Psoas muscle (tissue), 8 donors: ENCODE measurements around the gene HMCN2. TPM values are rescaled to one million over a fixed set of nuclear protein-coding genes. Genes with fewer than 3 reads are reported as not detected.

Experiments
- ATAC-seq, 4 donors: fragments of 200-7000 bp; cut with Tn5 transposase; one replicate each; pipeline ENCODE4 v1.9.1; 2020; ENCODE audit warnings: moderate library complexity in 3 of 4, mild to moderate bottlenecking in 2 of 4
- DNase-seq, 2 donors: peaks; one replicate each; pipeline ENCODE4 v3.0.0-alpha.2; 2020
- H3K27ac ChIP-seq: fragments of 200-600 bp; one replicate; pipeline ENCODE4 v1.8.0; 2022
- H3K27me3 ChIP-seq, 3 donors: fragments of 200-600 bp in 1 of 3; one replicate each; pipeline versions ENCODE4 v1.6.1 to v1.8.0; 2013 to 2022; ENCODE audit warnings: low read length in 2 of 3, mild to moderate bottlenecking in 2 of 3, moderate library complexity in 1 of 3; ENCODE audit not compliant: insufficient read depth in 3 of 3
- H3K36me3 ChIP-seq, 2 donors: fragments of 200-600 bp in 1 of 2; one replicate each; pipeline versions ENCODE4 v1.6.1 to v1.8.0; 2013 to 2022; ENCODE audit warnings: low read depth in 1 of 2, mild to moderate bottlenecking in 1 of 2, moderate library complexity in 1 of 2; ENCODE audit not compliant: insufficient read depth in 1 of 2
- H3K4me1 ChIP-seq: fragments of 200-600 bp; one replicate; pipeline ENCODE4 v1.8.0; 2022
- H3K4me3 ChIP-seq: fragments of 200-600 bp; one replicate; pipeline ENCODE4 v1.8.0; 2022; ENCODE audit warnings: mild to moderate bottlenecking
- H3K9me3 ChIP-seq: fragments of 200-600 bp; one replicate; pipeline ENCODE4 v1.8.0; 2022
- WGBS, 3 donors: extraction: QIAGEN DNeasy Blood & Tissue Kit; methylation state at CpG; one replicate each; pipeline versions ENCODE4 v1.1.6 to v1.1.7; 2013; 5-methylcytosine and 5-hydroxymethylcytosine counted together
- intact Hi-C, 2 donors: fragments of 100-400 bp; cut with DNase I; formaldehyde crosslinking; loops; one replicate each; pipeline versions ENCODE4 v1.11.0 to v1.14.2; 2022
- polyA plus RNA-seq, 3 donors: library from polyadenylated mRNA; stranded (reverse); fragments of 200-250 nt; gene quantifications; one replicate each; pipeline ENCODE4 v1.2.3, GENCODE V29; 2013
- total RNA-seq, 4 donors: library from RNA; stranded (reverse); fragmentation: NEBNext Ultra II Directional in 2 of 4; extraction: Animal tissue kit (Norgen Biotek cat#: 25700) in 2 of 4; gene quantifications; one replicate each; pipeline versions ENCODE4 v1.2.1 to v1.2.4, GENCODE V29; 2021 to 2023
- TF ChIP-seq, protein P1 (sequence below): fragments of 200-600 bp; IDR thresholded peaks from one replicate; pipeline ENCODE4 v1.8.0; 2022; ENCODE audit warnings: antibody characterized with exemption
- donor health status: healthy with polysubstance abuse.
- donor health status: DM: no; HTN: no; CAD: no; lungs with moderate emphysema.
- donor health status: Bipolar disorder and iron deficiency.
- donor health status: healthy.
- donor health status: DM: yes; HTN: yes; CAD: no.
- donor health status: DM: no; HTN: no; CAD: no.
- donor health status: DM: no; HTN: no; CAD: no.
- donor health status: DM: yes; HTN: yes; CAD: no.

Gene HMCN2
- total and polyA plus RNA-seq, 7 donors = 3.6 to 13.2 (median 6.7) TPM

DNA sequence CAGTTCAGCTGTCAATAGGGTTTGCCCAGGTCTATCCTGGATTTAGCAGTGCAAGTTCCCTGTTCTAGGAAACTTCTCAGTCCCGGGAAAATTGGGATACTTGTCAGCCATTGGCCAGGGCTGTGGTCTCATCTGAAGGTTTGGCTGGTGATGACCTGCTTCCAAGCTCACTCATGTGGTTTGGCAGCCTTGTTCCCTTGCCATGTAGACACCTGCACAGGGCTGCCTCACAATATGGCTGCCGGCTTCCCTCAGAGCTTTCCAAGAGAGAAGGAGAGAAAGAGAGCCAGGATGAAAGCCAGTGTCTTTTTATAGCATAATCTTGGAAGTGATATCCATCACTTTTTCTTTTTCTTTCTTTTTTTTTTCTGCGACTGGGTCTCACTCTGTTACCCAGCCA, 37.7 kb upstream of the HMCN2 start:
- intact Hi-C loops = no loop called here
- H3K9me3 ChIP-seq = peaks cover 9% of the 10 kb centered on the region
- ATAC-seq (no peak), DNase-seq (no peak)
- H3K27me3 ChIP-seq = no peaks in the 10 kb centered on the region
- H3K27ac ChIP-seq = no peak overlapping the region
- no peaks in the 10 kb centered on the region for H3K4me1 ChIP-seq
- TF ChIP-seq, protein P1, sequence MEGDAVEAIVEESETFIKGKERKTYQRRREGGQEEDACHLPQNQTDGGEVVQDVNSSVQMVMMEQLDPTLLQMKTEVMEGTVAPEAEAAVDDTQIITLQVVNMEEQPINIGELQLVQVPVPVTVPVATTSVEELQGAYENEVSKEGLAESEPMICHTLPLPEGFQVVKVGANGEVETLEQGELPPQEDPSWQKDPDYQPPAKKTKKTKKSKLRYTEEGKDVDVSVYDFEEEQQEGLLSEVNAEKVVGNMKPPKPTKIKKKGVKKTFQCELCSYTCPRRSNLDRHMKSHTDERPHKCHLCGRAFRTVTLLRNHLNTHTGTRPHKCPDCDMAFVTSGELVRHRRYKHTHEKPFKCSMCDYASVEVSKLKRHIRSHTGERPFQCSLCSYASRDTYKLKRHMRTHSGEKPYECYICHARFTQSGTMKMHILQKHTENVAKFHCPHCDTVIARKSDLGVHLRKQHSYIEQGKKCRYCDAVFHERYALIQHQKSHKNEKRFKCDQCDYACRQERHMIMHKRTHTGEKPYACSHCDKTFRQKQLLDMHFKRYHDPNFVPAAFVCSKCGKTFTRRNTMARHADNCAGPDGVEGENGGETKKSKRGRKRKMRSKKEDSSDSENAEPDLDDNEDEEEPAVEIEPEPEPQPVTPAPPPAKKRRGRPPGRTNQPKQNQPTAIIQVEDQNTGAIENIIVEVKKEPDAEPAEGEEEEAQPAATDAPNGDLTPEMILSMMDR = no peak
- WGBS, 3 donors = 80 to 100% (median 98%) methylated on average over 3 of the region's 3 CpGs
- H3K36me3 ChIP-seq = no peaks in the 10 kb centered on the region
- no peak overlapping the region for H3K4me3 ChIP-seq

DNA sequence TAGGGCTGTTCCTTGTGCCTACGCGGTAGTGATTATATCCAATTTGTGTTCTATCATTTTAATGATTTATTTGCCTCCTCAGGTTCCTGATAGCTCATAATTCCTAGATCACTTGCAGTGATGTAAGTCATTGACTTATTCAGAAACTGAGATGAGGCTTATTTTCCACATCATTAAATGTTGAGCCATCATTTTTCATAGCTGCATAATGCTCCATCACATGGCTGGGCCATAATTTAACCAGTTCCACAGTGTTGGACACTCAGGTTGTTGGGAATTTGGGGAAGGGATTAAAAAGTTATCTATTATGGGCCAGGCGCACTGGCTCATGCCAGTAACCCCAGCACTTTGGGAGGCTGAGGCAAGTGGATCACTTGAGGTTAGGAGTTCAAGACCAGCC, 35.8 kb upstream of the HMCN2 start:
- H3K4me3 ChIP-seq = no peak overlapping the region
- no peaks in the 10 kb centered on the region for H3K27me3 ChIP-seq
- peaks cover 9% of the 10 kb centered on the region for H3K9me3 ChIP-seq
- ATAC-seq (no peak), DNase-seq (no peak)
- 66 to 99% (median 83%) methylated on average over 3 of the region's 3 CpGs for WGBS, 3 donors
- TF ChIP-seq, protein P1 = no peak
- intact Hi-C loops = loop anchor here in 1 of 2 donors (10.0 kb wide), 1 partner anchor 345 kb away; no protein-coding TSS in a partner anchor
- no peaks in the 10 kb centered on the region for H3K36me3 ChIP-seq
- no peak overlapping the region for H3K27ac ChIP-seq
- no peaks in the 10 kb centered on the region for H3K4me1 ChIP-seq

DNA sequence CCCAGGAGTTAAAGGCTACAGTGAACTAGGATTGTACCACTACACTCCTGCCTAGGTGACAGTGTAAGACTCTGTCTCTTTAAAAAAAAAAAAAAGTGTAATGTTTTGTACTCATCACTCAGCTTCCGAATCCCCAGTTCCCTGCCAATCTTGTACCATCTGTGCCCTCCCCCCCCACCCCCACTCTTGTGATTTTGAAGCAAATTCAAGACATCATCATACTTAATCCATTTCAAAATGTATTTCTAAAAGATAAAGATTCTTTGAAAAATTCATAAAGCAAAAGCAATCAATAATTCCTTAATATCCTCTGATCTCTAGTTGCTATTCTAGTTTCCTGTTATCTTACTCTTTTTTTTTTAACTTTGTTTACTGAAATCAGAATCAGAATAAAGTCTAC, 34.9 kb upstream of the HMCN2 start:
- Histone ChIP-seq H3K9me3 (peaks cover 9% of the 10 kb centered on the region), H3K27ac (no peak overlapping the region), H3K4me3 (no peak overlapping the region), H3K4me1 (no peaks in the 10 kb centered on the region), H3K27me3 (no peaks in the 10 kb centered on the region), H3K36me3 (no peaks in the 10 kb centered on the region)
- TF ChIP-seq, protein P1 = no peak
- 26 to 59% (median 38%) methylated on average over 1 of the region's 1 CpG for WGBS, 3 donors
- DNase-seq = no peak
- no peak for ATAC-seq
- intact Hi-C loops = loop anchor here in 1 of 2 donors (10.0 kb wide), 1 partner anchor 346 kb away; no protein-coding TSS in a partner anchor

DNA sequence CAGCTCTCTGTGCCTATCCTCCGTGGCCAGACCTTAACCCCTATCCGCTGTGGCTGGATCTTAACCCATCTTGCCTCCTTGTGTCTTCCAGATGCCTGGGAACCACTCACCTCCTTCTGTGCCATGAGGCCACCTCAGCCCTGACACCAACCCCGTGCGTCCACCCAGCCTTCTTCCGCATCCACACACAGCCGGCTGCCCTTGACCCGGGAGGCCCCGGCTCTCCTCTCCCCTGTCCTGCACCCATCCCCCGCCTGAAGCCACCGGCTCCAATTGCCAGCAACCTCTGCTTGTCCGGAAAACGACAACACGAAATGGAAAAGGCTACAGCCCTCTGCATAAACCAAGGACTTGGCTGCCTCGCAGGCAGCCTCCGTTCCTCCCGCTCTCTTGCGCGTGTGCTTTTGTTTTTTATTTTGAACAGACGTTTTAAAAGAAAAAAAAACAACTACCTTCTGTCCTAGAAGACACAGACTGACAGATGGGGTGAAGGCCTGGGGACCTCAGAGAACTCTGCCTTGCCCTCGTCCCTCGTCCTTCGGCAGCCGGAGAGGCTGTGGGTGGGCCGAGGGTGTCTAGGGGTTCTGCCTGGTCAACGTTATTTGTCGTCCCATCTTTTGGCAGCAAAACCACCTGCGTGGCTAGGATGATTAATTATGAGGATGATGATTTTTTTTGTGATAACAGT, 32.5 kb upstream of the HMCN2 start:
- H3K36me3 ChIP-seq = no peaks in the 10 kb centered on the region
- ATAC-seq (no peak), DNase-seq (peak in 1 of 2 donors; percentile 36)
- peaks cover under 1% of the 10 kb centered on the region for H3K9me3 ChIP-seq
- no peaks in the 10 kb centered on the region for H3K27me3 ChIP-seq
- TF ChIP-seq, protein P1 = no peak
- intact Hi-C loops = loop anchor here in 1 of 2 donors (10.0 kb wide), 1 partner anchor 348 kb away; no protein-coding TSS in a partner anchor
- H3K4me3 ChIP-seq = no peak overlapping the region
- H3K27ac ChIP-seq = no peak overlapping the region
- no peaks in the 10 kb centered on the region for H3K4me1 ChIP-seq
- WGBS, 3 donors = 76 to 84% (median 78%) methylated on average over 27 of the region's 27 CpGs
